DOHH2 (cell line): Measurements from ENCODE around the gene STX8.

Experiments used
- H3F3A ChIP-seq: fragments of 200-600 bp; sonication (generic), shearing (Covaris generic); 2 replicates; pipeline ENCODE4 v1.6.0; 2016; ENCODE audit warnings: antibody characterized with exemption, mild to moderate bottlenecking; ENCODE audit not compliant: control insufficient read depth, insufficient read depth
- H3K27ac ChIP-seq: fragments of 200-600 bp; sonication (generic); 2 replicates; pipeline ENCODE4 v1.5.1; 2014; ENCODE audit warnings: low read depth, mild to moderate bottlenecking, low read length, moderate library complexity
- H3K27me3 ChIP-seq: fragments of 200-600 bp; sonication (generic); 2 replicates; pipeline ENCODE4 v1.6.1; 2014; ENCODE audit warnings: mild to moderate bottlenecking, low read length, mixed read lengths; ENCODE audit not compliant: control insufficient read depth
- H3K36me3 ChIP-seq: fragments of 200-600 bp; sonication (generic); 2 replicates; pipeline ENCODE4 v1.6.1; 2014; ENCODE audit warnings: mild to moderate bottlenecking, low read length, moderate library complexity, mixed read lengths; ENCODE audit not compliant: control insufficient read depth
- H3K4me1 ChIP-seq: fragments of 200-600 bp; sonication (generic); 2 replicates; pipeline ENCODE4 v1.6.1; 2014; ENCODE audit warnings: mild to moderate bottlenecking, low read length, mixed read lengths; ENCODE audit not compliant: control insufficient read depth
- H3K4me2 ChIP-seq: fragments of 200-600 bp; sonication (generic); 2 replicates; pipeline ENCODE4 v1.6.0; 2014; ENCODE audit warnings: mild to moderate bottlenecking, low read length, moderate library complexity
- H3K4me3 ChIP-seq: fragments of 200-600 bp; sonication (generic); 2 replicates; pipeline ENCODE4 v1.5.1; 2014; ENCODE audit warnings: mild to moderate bottlenecking, low read length, mixed read lengths
- H3K79me2 ChIP-seq: fragments of 200-600 bp; sonication (generic); 2 replicates; pipeline ENCODE4 v1.6.1; 2014; ENCODE audit warnings: mild to moderate bottlenecking, low read length, mixed read lengths; ENCODE audit not compliant: control insufficient read depth
- H3K9me2 ChIP-seq: fragments of 200-600 bp; sonication (generic); replicated peaks from 2 replicates; pipeline ENCODE4 v1.6.1; 2014; ENCODE audit warnings: mild to moderate bottlenecking, low read length, mixed read lengths; ENCODE audit not compliant: control insufficient read depth
- H3K9me3 ChIP-seq: fragments of 200-600 bp; sonication (generic); 2 replicates; pipeline ENCODE4 v1.6.1; 2014; ENCODE audit warnings: antibody characterized with exemption, low read length, mixed read lengths; ENCODE audit not compliant: control insufficient read depth, insufficient read depth
- H4K20me1 ChIP-seq: fragments of 200-600 bp; sonication (generic); 2 replicates; pipeline ENCODE4 v1.6.0; 2014; ENCODE audit warnings: low read depth, mild to moderate bottlenecking, antibody characterized with exemption, low read length, moderate library complexity; ENCODE audit not compliant: control insufficient read depth, insufficient read depth
- EZH2phosphoT487 ChIP-seq: fragments of 200-600 bp; sonication (generic); IDR thresholded peaks from 2 replicates; pipeline ENCODE4 v1.6.1; 2017; ENCODE audit warnings: borderline replicate concordance, mild to moderate bottlenecking, antibody characterized with exemption, low read length, moderate library complexity, mixed read lengths
- TF ChIP-seq, protein P1 (sequence below): fragments of 200-600 bp; sonication (generic); IDR thresholded peaks from one replicate; pipeline ENCODE4 v1.5.1; 2014; ENCODE audit warnings: antibody characterized with exemption, mild to moderate bottlenecking, low read depth, low read length; ENCODE audit not compliant: poor library complexity, severe bottlenecking

STX8 gene

DNA sequence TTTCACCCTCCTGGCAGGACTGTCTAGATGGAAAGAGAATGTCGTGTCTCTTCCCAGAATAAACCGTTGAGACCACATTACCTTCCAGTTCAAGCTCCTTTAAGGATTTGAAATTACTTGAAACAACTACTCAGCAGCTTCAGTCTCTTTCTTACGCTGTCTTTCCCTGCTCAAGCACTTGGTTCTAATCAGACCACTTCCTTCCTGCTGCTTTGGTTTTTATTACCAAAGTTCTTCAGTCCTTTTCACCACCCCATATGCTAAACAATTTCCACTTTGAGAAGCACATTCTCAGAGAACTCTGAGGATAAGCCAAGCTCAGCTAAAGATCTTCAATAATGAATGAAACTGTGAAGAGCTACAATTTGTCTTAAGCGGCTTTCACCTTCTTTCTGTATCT is 105.4 kb downstream of the STX8 start:
- H3K4me2 ChIP-seq = no peak overlapping the region
- H3K4me3 ChIP-seq = no peak overlapping the region
- H3K79me2 ChIP-seq = no peaks in the 10 kb centered on the region
- no peaks in the 10 kb centered on the region for H3K27me3 ChIP-seq
- H3F3A ChIP-seq = no peaks in the 10 kb centered on the region
- no peak for TF ChIP-seq EZH2phosphoT487
- TF ChIP-seq, protein P1, sequence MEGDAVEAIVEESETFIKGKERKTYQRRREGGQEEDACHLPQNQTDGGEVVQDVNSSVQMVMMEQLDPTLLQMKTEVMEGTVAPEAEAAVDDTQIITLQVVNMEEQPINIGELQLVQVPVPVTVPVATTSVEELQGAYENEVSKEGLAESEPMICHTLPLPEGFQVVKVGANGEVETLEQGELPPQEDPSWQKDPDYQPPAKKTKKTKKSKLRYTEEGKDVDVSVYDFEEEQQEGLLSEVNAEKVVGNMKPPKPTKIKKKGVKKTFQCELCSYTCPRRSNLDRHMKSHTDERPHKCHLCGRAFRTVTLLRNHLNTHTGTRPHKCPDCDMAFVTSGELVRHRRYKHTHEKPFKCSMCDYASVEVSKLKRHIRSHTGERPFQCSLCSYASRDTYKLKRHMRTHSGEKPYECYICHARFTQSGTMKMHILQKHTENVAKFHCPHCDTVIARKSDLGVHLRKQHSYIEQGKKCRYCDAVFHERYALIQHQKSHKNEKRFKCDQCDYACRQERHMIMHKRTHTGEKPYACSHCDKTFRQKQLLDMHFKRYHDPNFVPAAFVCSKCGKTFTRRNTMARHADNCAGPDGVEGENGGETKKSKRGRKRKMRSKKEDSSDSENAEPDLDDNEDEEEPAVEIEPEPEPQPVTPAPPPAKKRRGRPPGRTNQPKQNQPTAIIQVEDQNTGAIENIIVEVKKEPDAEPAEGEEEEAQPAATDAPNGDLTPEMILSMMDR = no peak
- no peaks in the 10 kb centered on the region for H3K36me3 ChIP-seq
- H3K9me3 ChIP-seq = no peaks in the 10 kb centered on the region
- no peaks in the 10 kb centered on the region for H4K20me1 ChIP-seq
- H3K27ac ChIP-seq = no peak overlapping the region
- H3K4me1 ChIP-seq = no peaks in the 10 kb centered on the region
- no peaks in the 10 kb centered on the region for H3K9me2 ChIP-seq

DNA sequence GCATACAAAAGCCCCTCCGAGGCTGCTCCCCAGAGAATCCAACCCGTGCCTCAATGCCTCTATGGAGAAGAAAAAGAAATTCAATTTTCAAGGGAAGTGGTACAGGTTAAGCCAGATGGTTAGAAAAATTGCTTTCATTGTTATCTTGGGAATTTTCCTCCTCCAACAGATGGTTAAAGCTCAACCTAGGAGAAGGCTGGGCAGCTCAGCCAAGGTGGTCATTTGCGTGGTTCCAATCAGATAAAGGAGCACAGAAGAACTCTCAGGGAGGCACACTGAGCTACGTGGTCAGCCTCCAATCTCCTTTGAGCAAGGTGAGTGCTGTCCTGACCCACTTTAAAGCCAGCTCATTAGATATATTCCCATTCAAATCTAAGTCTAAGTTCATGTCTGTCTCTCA is 106.7 kb downstream of the STX8 start:
- Histone ChIP-seq H3K4me2 (no peak overlapping the region), H3K36me3 (no peaks in the 10 kb centered on the region), H3K9me2 (no peaks in the 10 kb centered on the region), H3K79me2 (no peaks in the 10 kb centered on the region), H3K9me3 (no peaks in the 10 kb centered on the region), H3K27ac (no peak overlapping the region), H4K20me1 (no peaks in the 10 kb centered on the region), H3K4me1 (no peaks in the 10 kb centered on the region), H3K27me3 (no peaks in the 10 kb centered on the region), H3K4me3 (no peak overlapping the region), H3F3A (no peaks in the 10 kb centered on the region)
- TF ChIP-seq EZH2phosphoT487 = no peak
- TF ChIP-seq, protein P1 = no peak

DNA sequence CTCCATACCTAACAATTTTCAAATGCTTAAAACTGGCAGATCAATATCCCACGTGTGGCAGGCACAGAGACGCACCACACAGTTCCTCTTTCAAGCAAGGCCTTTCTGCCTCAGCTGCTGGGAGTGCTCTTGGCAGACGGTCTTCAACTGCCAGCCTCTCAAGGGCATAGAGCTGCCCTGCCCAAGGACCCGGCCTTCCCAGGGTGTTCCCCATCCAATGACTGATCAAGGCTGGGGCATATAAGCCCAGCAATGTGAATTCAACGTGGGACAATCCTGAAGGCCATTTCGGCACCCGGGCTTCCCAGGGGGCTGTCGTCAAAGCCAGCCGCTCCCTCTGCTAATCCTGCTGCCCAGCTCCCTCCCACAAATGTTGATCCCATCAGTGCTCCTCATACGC is 107.1 kb downstream of the STX8 start:
- no peaks in the 10 kb centered on the region for H3K4me1 ChIP-seq
- H3F3A ChIP-seq = no peaks in the 10 kb centered on the region
- H3K4me3 ChIP-seq = no peak overlapping the region
- H3K36me3 ChIP-seq = no peaks in the 10 kb centered on the region
- no peak overlapping the region for H3K4me2 ChIP-seq
- no peaks in the 10 kb centered on the region for H3K9me3 ChIP-seq
- no peak for TF ChIP-seq EZH2phosphoT487
- TF ChIP-seq, protein P1 = no peak
- H3K9me2 ChIP-seq = no peaks in the 10 kb centered on the region
- no peaks in the 10 kb centered on the region for H4K20me1 ChIP-seq
- no peaks in the 10 kb centered on the region for H3K27me3 ChIP-seq
- no peak overlapping the region for H3K27ac ChIP-seq
- H3K79me2 ChIP-seq = no peaks in the 10 kb centered on the region

DNA sequence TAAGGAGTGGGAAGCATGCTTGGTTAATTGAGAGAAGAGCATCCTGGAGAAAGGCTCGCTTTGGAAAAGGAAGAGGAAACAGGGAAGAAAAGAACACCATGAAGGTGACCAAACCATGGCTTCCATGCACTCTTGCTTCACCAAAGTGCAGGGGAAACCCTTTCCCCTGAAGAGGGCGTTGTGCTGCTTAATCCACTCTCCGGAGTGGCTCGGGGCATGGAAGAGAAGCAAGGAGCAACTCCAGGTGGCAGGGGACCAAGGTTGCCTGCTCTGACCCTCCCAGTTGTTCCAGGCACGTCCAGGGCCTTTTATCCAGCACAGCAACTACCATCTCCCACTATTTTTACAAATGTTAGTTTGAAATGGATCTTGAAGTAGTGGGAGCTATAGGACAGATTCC is 108.1 kb downstream of the STX8 start:
- Histone ChIP-seq H3K36me3 (no peaks in the 10 kb centered on the region), H4K20me1 (no peaks in the 10 kb centered on the region), H3F3A (no peaks in the 10 kb centered on the region), H3K4me1 (no peaks in the 10 kb centered on the region), H3K9me3 (no peaks in the 10 kb centered on the region), H3K4me2 (no peak overlapping the region), H3K79me2 (no peaks in the 10 kb centered on the region), H3K27me3 (no peaks in the 10 kb centered on the region), H3K27ac (no peak overlapping the region), H3K9me2 (no peaks in the 10 kb centered on the region), H3K4me3 (no peak overlapping the region)
- TF ChIP-seq, protein P1 = no peak
- TF ChIP-seq EZH2phosphoT487 = no peak
